Osteoblast (primary cell): Measurements from ENCODE around the gene ZNHIT3. TPM values are rescaled to one million over a fixed set of nuclear protein-coding genes. Genes with fewer than 3 reads are reported as not detected.

Source experiments
- DNase-seq: peaks from one replicate; pipeline ENCODE4 v3.0.0; 2011; ENCODE audit warnings: low spot score, mixed read lengths; ENCODE audit not compliant: insufficient read length; ENCODE audit errors: missing footprints
- H2AFZ ChIP-seq: 2 replicates; pipeline ENCODE4 v1.6.0; 2011; ENCODE audit warnings: mild to moderate bottlenecking, low read length
- H3K27ac ChIP-seq: 2 replicates; pipeline ENCODE4 v1.5.1; 2011; ENCODE audit warnings: mild to moderate bottlenecking, low read depth, low read length, moderate library complexity
- H3K27me3 ChIP-seq: 2 replicates; pipeline ENCODE4 v1.6.0; 2012; ENCODE audit warnings: mild to moderate bottlenecking, control low read depth, inconsistent platforms, low read length, moderate library complexity; ENCODE audit not compliant: insufficient read depth
- H3K36me3 ChIP-seq: 2 replicates; pipeline ENCODE4 v1.5.1; 2011; ENCODE audit warnings: mild to moderate bottlenecking, low read length, control low read depth, moderate library complexity; ENCODE audit not compliant: insufficient read depth
- H3K4me1 ChIP-seq: 2 replicates; pipeline ENCODE4 v1.5.1; 2011; ENCODE audit warnings: mild to moderate bottlenecking, low read length, control low read depth, moderate library complexity; ENCODE audit not compliant: insufficient read depth
- H3K4me2 ChIP-seq: 2 replicates; pipeline ENCODE4 v1.6.0; 2011; ENCODE audit warnings: mild to moderate bottlenecking, low read length; ENCODE audit not compliant: insufficient read depth
- H3K4me3 ChIP-seq: fragments of 200-600 bp; sonication (generic); 3 replicates; pipeline ENCODE4 v1.5.1; 2012; ENCODE audit warnings: mild to moderate bottlenecking, low read length, inconsistent platforms; ENCODE audit not compliant: insufficient read depth
- H3K79me2 ChIP-seq: 2 replicates; pipeline ENCODE4 v1.6.0; 2012; ENCODE audit warnings: mild to moderate bottlenecking, low read length, control low read depth, inconsistent platforms; ENCODE audit not compliant: insufficient read depth
- H3K9me3 ChIP-seq: 2 replicates; pipeline ENCODE4 v1.5.1; 2011; ENCODE audit warnings: low read depth, low read length, control low read depth
- H4K20me1 ChIP-seq: 2 replicates; pipeline ENCODE4 v1.6.0; 2012; ENCODE audit warnings: mild to moderate bottlenecking, low read length, control low read depth; ENCODE audit not compliant: insufficient read depth
- small RNA-seq: library from RNA; depleted of rRNA; stranded (forward); fragments of <200 nt; gene quantifications from one replicate; pipeline ENCODE3, GENCODE V24; 2012
- total RNA-seq: library from RNA; depleted of rRNA; stranded (reverse); fragments of >200 nt; gene quantifications from 2 replicates; pipeline ENCODE4 v1.2.3, GENCODE V29; 2012
- TF ChIP-seq, protein P1 (sequence below): IDR thresholded peaks from 2 replicates; pipeline ENCODE4 v1.5.1; 2011; ENCODE audit warnings: mild to moderate bottlenecking, low read depth, low read length, moderate library complexity; ENCODE audit errors: extremely low read depth

The ZNHIT3 gene
- total RNA-seq, 1 donor, result 29.3 TPM

DNA sequence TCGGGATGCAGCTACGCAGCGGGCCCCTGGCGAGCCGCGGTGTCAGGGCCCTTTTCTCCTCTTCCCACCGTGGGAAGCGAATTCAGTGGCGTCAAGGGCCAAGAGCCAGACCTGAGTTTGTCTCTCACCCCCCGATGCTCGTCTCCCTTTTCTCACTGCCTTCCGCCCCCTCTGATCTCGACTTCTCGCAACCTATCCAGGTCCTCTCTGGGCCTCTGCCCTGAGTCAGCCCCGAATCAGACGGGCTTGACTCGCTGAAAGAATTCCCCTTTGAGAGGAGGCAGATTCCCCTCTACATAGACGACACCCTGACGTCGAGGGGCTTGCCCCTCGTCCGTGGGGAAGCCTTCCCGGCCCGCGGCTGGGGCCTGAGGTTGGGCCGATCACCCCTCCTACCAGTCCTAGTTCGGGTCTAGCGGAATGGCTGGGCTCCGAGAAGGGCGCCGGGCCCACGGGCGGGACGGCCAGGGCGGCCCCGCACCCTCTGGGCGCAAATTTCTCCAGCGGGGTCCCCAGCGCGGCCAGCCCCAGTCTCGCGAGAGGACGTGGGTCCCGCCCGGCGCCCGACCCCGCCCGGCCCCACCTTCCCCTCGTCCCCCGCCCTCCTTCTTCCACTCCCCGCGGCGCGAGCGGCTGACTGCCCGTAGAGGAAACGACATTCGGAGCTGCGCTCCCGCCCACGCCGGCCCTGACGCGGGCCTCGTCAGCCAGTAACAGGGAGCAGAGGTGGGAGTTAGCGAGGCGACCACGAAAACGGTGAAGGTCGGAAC is 58.0 kb downstream of the ZNHIT3 start, which contains the start of gene GGNBP2:
Gene GGNBP2 (plus strand): TSS at position 613 of the 770 bp plus-strand sequence. CDS start 806 bp downstream, outside the sequence.
- H3K4me3 ChIP-seq, result peak within 1 kb of the TSS; percentile 99
- H3K27me3 ChIP-seq, result no peaks in the 10 kb centered on the region
- peaks cover 5% of the 10 kb centered on the region for H3K36me3 ChIP-seq
- H4K20me1 ChIP-seq, result peaks cover 33% of the 10 kb centered on the region
- no peaks in the 10 kb centered on the region for H3K9me3 ChIP-seq
- peak within 1 kb of the TSS; percentile 97 for H3K27ac ChIP-seq
- H3K4me2 ChIP-seq, result peak within 1 kb of the TSS; percentile 97
- peak; percentile 97 for DNase-seq
- peaks cover 68% of the 10 kb centered on the region for H3K79me2 ChIP-seq
- H2AFZ ChIP-seq, result peak within 1 kb of the TSS; percentile 98
- H3K4me1 ChIP-seq, result peaks cover 14% of the 10 kb centered on the region
- TF ChIP-seq, protein P1, sequence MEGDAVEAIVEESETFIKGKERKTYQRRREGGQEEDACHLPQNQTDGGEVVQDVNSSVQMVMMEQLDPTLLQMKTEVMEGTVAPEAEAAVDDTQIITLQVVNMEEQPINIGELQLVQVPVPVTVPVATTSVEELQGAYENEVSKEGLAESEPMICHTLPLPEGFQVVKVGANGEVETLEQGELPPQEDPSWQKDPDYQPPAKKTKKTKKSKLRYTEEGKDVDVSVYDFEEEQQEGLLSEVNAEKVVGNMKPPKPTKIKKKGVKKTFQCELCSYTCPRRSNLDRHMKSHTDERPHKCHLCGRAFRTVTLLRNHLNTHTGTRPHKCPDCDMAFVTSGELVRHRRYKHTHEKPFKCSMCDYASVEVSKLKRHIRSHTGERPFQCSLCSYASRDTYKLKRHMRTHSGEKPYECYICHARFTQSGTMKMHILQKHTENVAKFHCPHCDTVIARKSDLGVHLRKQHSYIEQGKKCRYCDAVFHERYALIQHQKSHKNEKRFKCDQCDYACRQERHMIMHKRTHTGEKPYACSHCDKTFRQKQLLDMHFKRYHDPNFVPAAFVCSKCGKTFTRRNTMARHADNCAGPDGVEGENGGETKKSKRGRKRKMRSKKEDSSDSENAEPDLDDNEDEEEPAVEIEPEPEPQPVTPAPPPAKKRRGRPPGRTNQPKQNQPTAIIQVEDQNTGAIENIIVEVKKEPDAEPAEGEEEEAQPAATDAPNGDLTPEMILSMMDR, result no peak

DNA sequence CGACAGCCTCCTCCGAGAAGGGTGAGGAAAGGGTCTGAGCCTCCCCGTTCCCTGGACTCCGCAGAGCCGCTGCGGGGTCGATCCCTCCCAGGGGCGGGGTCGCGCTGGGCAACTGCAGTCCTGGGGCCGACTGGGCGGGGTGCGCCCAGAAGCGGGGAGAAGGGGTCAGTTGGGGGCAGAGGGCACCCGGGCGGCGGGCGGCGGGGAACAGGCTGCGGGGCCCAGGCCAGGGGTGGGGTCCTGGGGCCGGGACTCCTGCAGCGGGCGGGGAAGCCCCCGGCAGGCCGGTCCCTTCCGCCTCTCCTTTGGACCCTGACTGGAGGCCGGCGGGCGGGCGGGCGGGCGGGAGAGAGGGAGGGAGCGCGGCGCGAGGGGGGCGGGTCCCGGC is 58.6 kb downstream of the ZNHIT3 start:
- no peak for DNase-seq
- Histone ChIP-seq H3K36me3 (peaks cover 3% of the 10 kb centered on the region), H3K9me3 (no peaks in the 10 kb centered on the region), H3K4me1 (peaks cover 14% of the 10 kb centered on the region), H3K27me3 (no peaks in the 10 kb centered on the region), H2AFZ (peak overlapping the region; percentile 88), H3K27ac (peak overlapping the region; percentile 97), H4K20me1 (peaks cover 37% of the 10 kb centered on the region), H3K79me2 (peaks cover 73% of the 10 kb centered on the region), H3K4me2 (peak overlapping the region; percentile 63), H3K4me3 (peak overlapping the region; percentile 99)
- TF ChIP-seq, protein P1, result no peak

Small RNA genes lying within 50 kb of the gene (small RNA-seq; reads per million reads assigned to genes)
- gene RNA5SP439, result not detected

Other genes starting within 250 kb of the ZNHIT3 start
- gene TBC1D3I, start 222.1 kb upstream of the ZNHIT3 start, total RNA-seq, result 0.36 and 0.59 TPM in 2 replicates
- gene TBC1D3G, start 162.8 kb upstream of the ZNHIT3 start, total RNA-seq, result 2.9 TPM in 1 of 2 replicates, not detected in the other
- gene TBC1D3H, start 98.2 kb upstream of the ZNHIT3 start, total RNA-seq, result not detected in 2 replicates
- 47.7 and 51.4 TPM in 2 replicates for gene MYO19, start 48.2 kb downstream of the ZNHIT3 start, total RNA-seq
- 8.3 and 9.0 TPM in 2 replicates for gene PIGW, start 48.3 kb downstream of the ZNHIT3 start, total RNA-seq
- 61.9 and 67.2 TPM in 2 replicates for gene GGNBP2, start 58.2 kb downstream of the ZNHIT3 start, total RNA-seq
- 2.9 and 3.3 TPM in 2 replicates for gene DHRS11, start 105.2 kb downstream of the ZNHIT3 start, total RNA-seq
- gene MRM1, start 114.9 kb downstream of the ZNHIT3 start, total RNA-seq, result 2.7 and 4.0 TPM in 2 replicates